ENCODE data around the gene PACSIN1.
"Not testable (repeated sequence)": the region's sequence is repeated elsewhere in the genome, so short reads cannot be mapped to it uniquely, and the experiment has no call there.

The PACSIN1 gene

GRCh38 chr6:34484899-34485298 lies 19.0 kb downstream of the PACSIN1 start:
- DNase-seq (ENCODE audit: low read depth in 2 of 3, low spot score in 2 of 3), result peak; percentile 22 to 60 (median 57)

- no peak for DNase-seq (ENCODE audit: low read depth in 2 of 3, low spot score in 2 of 3)
Observed at GRCh38 chr6:34485321-34486060, 19.6 kb downstream of the PACSIN1 start.

- DNase-seq (ENCODE audit: low read depth in 2 of 3, low spot score in 2 of 3), result no peak
Observed at GRCh38 chr6:34486106-34486740, 20.3 kb downstream of the PACSIN1 start.

GRCh38 chr6:34486886-34487285 lies 21.0 kb downstream of the PACSIN1 start:
- DNase-seq (ENCODE audit: low read depth in 2 of 3, low spot score in 2 of 3), result not testable (repeated sequence)

GRCh38 chr6:34487536-34487935 lies 21.7 kb downstream of the PACSIN1 start:
- no peak for DNase-seq (ENCODE audit: low read depth in 2 of 3, low spot score in 2 of 3)

- DNase-seq (ENCODE audit: low read depth in 2 of 3, low spot score in 2 of 3), result no peak
Observed at GRCh38 chr6:34489207-34489805, 23.4 kb downstream of the PACSIN1 start.

GRCh38 chr6:34490390-34491090 lies 24.7 kb downstream of the PACSIN1 start:
- no peak for DNase-seq (ENCODE audit: low read depth in 2 of 3, low spot score in 2 of 3)

GRCh38 chr6:34491091-34491430 lies 25.2 kb downstream of the PACSIN1 start:
- no peak for DNase-seq (ENCODE audit: low read depth in 2 of 3, low spot score in 2 of 3)

GRCh38 chr6:34493344-34493743 lies 27.5 kb downstream of the PACSIN1 start:
- no peak for DNase-seq (ENCODE audit: low read depth in 2 of 3, low spot score in 2 of 3)

- no peak for DNase-seq (ENCODE audit: low read depth in 2 of 3, low spot score in 2 of 3)
Observed at GRCh38 chr6:34494973-34495372, 29.1 kb downstream of the PACSIN1 start.

- no peak for DNase-seq (ENCODE audit: low read depth in 2 of 3, low spot score in 2 of 3)
Observed at GRCh38 chr6:34496103-34496685, 30.3 kb downstream of the PACSIN1 start.

- no peak for DNase-seq (ENCODE audit: low read depth in 2 of 3, low spot score in 2 of 3)
Observed at GRCh38 chr6:34497411-34497810, 31.5 kb downstream of the PACSIN1 start.

- DNase-seq (ENCODE audit: low read depth in 2 of 3, low spot score in 2 of 3), result no peak
Observed at GRCh38 chr6:34506718-34507117, 40.8 kb downstream of the PACSIN1 start.

GRCh38 chr6:34508425-34508824 lies 42.5 kb downstream of the PACSIN1 start:
- no peak for DNase-seq (ENCODE audit: low read depth in 2 of 3, low spot score in 2 of 3)

GRCh38 chr6:34509782-34510181 lies 43.9 kb downstream of the PACSIN1 start:
- no peak for DNase-seq (ENCODE audit: low read depth in 2 of 3, low spot score in 2 of 3)

- no peak for DNase-seq (ENCODE audit: low read depth in 2 of 3, low spot score in 2 of 3)
Observed at GRCh38 chr6:34510299-34510698, 44.4 kb downstream of the PACSIN1 start.

- DNase-seq (ENCODE audit: low read depth in 2 of 3, low spot score in 2 of 3), result no peak
Observed at GRCh38 chr6:34511214-34511914, 45.5 kb downstream of the PACSIN1 start.

- DNase-seq (ENCODE audit: low read depth in 2 of 3, low spot score in 2 of 3), result no peak
Observed at GRCh38 chr6:34511915-34512737, 46.2 kb downstream of the PACSIN1 start.

GRCh38 chr6:34512738-34513115 lies 46.9 kb downstream of the PACSIN1 start:
- no peak for DNase-seq (ENCODE audit: low read depth in 2 of 3, low spot score in 2 of 3)

GRCh38 chr6:34513646-34514045 lies 47.8 kb downstream of the PACSIN1 start:
- DNase-seq (ENCODE audit: low read depth in 2 of 3, low spot score in 2 of 3), result no peak
